H1 (cell line): Measurements from ENCODE around the gene BCL2. TPM values are rescaled to one million over a fixed set of nuclear protein-coding genes. Genes with fewer than 3 reads are reported as not detected.

Experiments
- CTCF ChIA-PET: fragments of 300-600 bp; sonication (Branson Sonifier 250); formaldehyde crosslinking; loops from one replicate; lab custom pipeline; 2021; ENCODE audit not compliant: partially characterized antibody; lab: Charles Lee
- POLR2A ChIA-PET: fragments of 300-600 bp; sonication (Branson Sonifier 250); formaldehyde crosslinking; loops from one replicate; lab custom pipeline; 2021; ENCODE audit warnings: inconsistent platforms; ENCODE audit not compliant: partially characterized antibody; lab: Charles Lee
- DNase-seq, 2 experiments: peaks; one replicate each; pipeline versions ENCODE4 v3.0.0 to v3.0.0-alpha.2; 2010 to 2022; ENCODE audit warnings: low spot score in 2 of 2, low read depth in 1 of 2, mixed read lengths in 1 of 2
- FAIRE-seq: peaks from 2 replicates; lab custom pipeline; 2011; peaks lifted over from hg19 to GRCh38; lab: Jason Lieb, UNC
- H2AFZ ChIP-seq: 2 replicates; pipeline ENCODE4 v1.8.1; 2012; ENCODE audit warnings: low read length, inconsistent platforms
- H2AK5ac ChIP-seq: 2 replicates; pipeline ENCODE4 v1.6.1; 2013; ENCODE audit warnings: low read depth, low read length
- H2BK120ac ChIP-seq: replicated peaks from 2 replicates; pipeline ENCODE3; 2013; ENCODE audit warnings: low read depth, low read length, inconsistent platforms
- H2BK12ac ChIP-seq: 2 replicates; pipeline ENCODE4 v1.6.1; 2013; ENCODE audit warnings: low read depth, low read length
- H2BK15ac ChIP-seq: 2 replicates; pipeline ENCODE4 v1.6.1; 2013; ENCODE audit warnings: low read length
- H2BK20ac ChIP-seq: 2 replicates; pipeline ENCODE4 v1.6.1; 2013; ENCODE audit warnings: low read length
- H2BK5ac ChIP-seq: 2 replicates; pipeline ENCODE4 v1.6.1; 2013; ENCODE audit warnings: low read depth, low read length
- H3K14ac ChIP-seq: 2 replicates; pipeline ENCODE4 v1.6.1; 2013; ENCODE audit warnings: inconsistent platforms; ENCODE audit not compliant: insufficient read length
- H3K18ac ChIP-seq: 2 replicates; pipeline ENCODE4 v1.6.1; 2013; ENCODE audit warnings: low read length; ENCODE audit errors: extremely low read depth
- H3K23ac ChIP-seq: 2 replicates; pipeline ENCODE4 v1.6.1; 2013; ENCODE audit warnings: inconsistent platforms; ENCODE audit not compliant: insufficient read length
- H3K23me2 ChIP-seq: 2 replicates; pipeline ENCODE4 v1.6.1; 2013; ENCODE audit warnings: low read depth, low read length
- H3K27ac ChIP-seq: 2 replicates; pipeline ENCODE4 v1.6.1; 2011; ENCODE audit warnings: low read depth, low read length, inconsistent platforms
- H3K27me3 ChIP-seq, 4 experiments: replicated peaks in 1 of 4; 1 replicate in 1 of 4; 2 replicates in 3 of 4; pipeline versions ENCODE4 v1.6.1 to v1.8.1; 2011 to 2013; ENCODE audit warnings: low read length in 3 of 4, mild to moderate bottlenecking in 3 of 4, inconsistent platforms in 2 of 4, mixed read lengths in 2 of 4, moderate library complexity in 1 of 4; ENCODE audit not compliant: control insufficient read depth in 3 of 4, insufficient read depth in 3 of 4; ENCODE audit errors: extremely low read depth in 1 of 4
- H3K36me3 ChIP-seq, 4 experiments: 2 replicates each; pipeline versions ENCODE4 v1.6.1 to v1.8.1; 2011 to 2013; ENCODE audit warnings: mild to moderate bottlenecking in 4 of 4, low read length in 3 of 4, moderate library complexity in 2 of 4, control low read depth in 1 of 4, inconsistent platforms in 1 of 4; ENCODE audit not compliant: insufficient read depth in 4 of 4, control insufficient read depth in 2 of 4
- H3K4ac ChIP-seq: replicated peaks from 2 replicates; pipeline ENCODE3; 2013; ENCODE audit warnings: low read length, low read depth, mixed read lengths, inconsistent platforms; ENCODE audit not compliant: insufficient read length
- H3K4me1 ChIP-seq, 4 experiments: replicated peaks in 1 of 4; 1 replicate in 1 of 4; 2 replicates in 3 of 4; pipeline versions ENCODE4 v1.6.1 to v1.8.1; 2011 to 2013; ENCODE audit warnings: low read length in 3 of 4, inconsistent platforms in 2 of 4, mixed read lengths in 1 of 4; ENCODE audit not compliant: insufficient read depth in 4 of 4, control insufficient read depth in 3 of 4
- H3K4me2 ChIP-seq, 2 experiments: 2 replicates each; pipeline versions ENCODE4 v1.6.1 to v1.8.1; 2011 to 2013; ENCODE audit warnings: low read depth in 2 of 2, low read length in 2 of 2, control low read depth in 1 of 2, inconsistent platforms in 1 of 2, mild to moderate bottlenecking in 1 of 2; ENCODE audit not compliant: insufficient read depth in 1 of 2
- H3K4me3 ChIP-seq, 4 experiments: fragments of 200-600, 300-600 bp in 1 of 4; sonication (generic), shearing (Covaris generic), sonication (Bioruptor Twin) in 1 of 4; 2 replicates each; pipeline versions ENCODE4 v1.5.1 to v1.8.1; 2011 to 2016; ENCODE audit warnings: low read length in 4 of 4, low read depth in 3 of 4, control low read depth in 2 of 4, inconsistent platforms in 2 of 4, mild to moderate bottlenecking in 2 of 4, mixed read lengths in 1 of 4, moderate library complexity in 1 of 4; ENCODE audit not compliant: insufficient read depth in 2 of 4; ENCODE audit errors: extremely low read depth in 1 of 4
- H3K56ac ChIP-seq: replicated peaks from 2 replicates; pipeline ENCODE3; 2013; ENCODE audit warnings: low read depth, mild to moderate bottlenecking, mixed read lengths, low read length, inconsistent platforms; ENCODE audit not compliant: insufficient read length
- H3K79me1 ChIP-seq: 2 replicates; pipeline ENCODE4 v1.6.1; 2013; ENCODE audit warnings: low read depth, low read length, control low read depth
- H3K79me2 ChIP-seq, 2 experiments: 2 replicates each; pipeline versions ENCODE4 v1.6.1 to v1.8.1; 2012 to 2013; ENCODE audit warnings: low read length in 2 of 2, mild to moderate bottlenecking in 2 of 2, inconsistent platforms in 1 of 2; ENCODE audit not compliant: insufficient read depth in 2 of 2, control insufficient read depth in 1 of 2
- H3K9ac ChIP-seq, 4 experiments: replicated peaks in 1 of 4; 1 replicate in 1 of 4; 2 replicates in 3 of 4; pipeline versions ENCODE4 v1.6.1 to v1.8.1; 2011 to 2013; ENCODE audit warnings: low read depth in 3 of 4, low read length in 3 of 4, control low read depth in 2 of 4, mild to moderate bottlenecking in 2 of 4, moderate library complexity in 2 of 4, inconsistent platforms in 1 of 4; ENCODE audit errors: extremely low read depth in 1 of 4
- H3K9me3 ChIP-seq, 2 experiments: 2 replicates each; pipeline versions ENCODE4 v1.6.1 to v1.8.1; 2012 to 2013; ENCODE audit warnings: mild to moderate bottlenecking in 2 of 2, moderate library complexity in 2 of 2, control low read depth in 1 of 2, inconsistent platforms in 1 of 2, low read depth in 1 of 2, low read length in 1 of 2, mixed read lengths in 1 of 2; ENCODE audit not compliant: insufficient read depth in 2 of 2
- H4K20me1 ChIP-seq, 2 experiments: replicated peaks in 1 of 2; 2 replicates each; pipeline versions ENCODE3 to v1.8.1; 2011 to 2013; ENCODE audit warnings: inconsistent platforms in 2 of 2, low read length in 2 of 2, mild to moderate bottlenecking in 1 of 2; ENCODE audit not compliant: insufficient read depth in 2 of 2, control insufficient read depth in 1 of 2
- H4K5ac ChIP-seq: 2 replicates; pipeline ENCODE4 v1.6.1; 2013; ENCODE audit warnings: low read length, low read depth, mixed read lengths, inconsistent platforms; ENCODE audit not compliant: insufficient read length
- H4K8ac ChIP-seq: 2 replicates; pipeline ENCODE4 v1.8.0; 2013; ENCODE audit warnings: mild to moderate bottlenecking, moderate library complexity, low read length, inconsistent platforms; ENCODE audit not compliant: insufficient read depth; ENCODE audit errors: extremely low read depth
- H4K91ac ChIP-seq: replicated peaks from 2 replicates; pipeline ENCODE3; 2013; ENCODE audit warnings: low read length, mixed read lengths, inconsistent platforms; ENCODE audit not compliant: insufficient read length
- CEBPB ChIP-seq: IDR thresholded peaks from 2 replicates; pipeline ENCODE4 v1.6.1; 2012; ENCODE audit warnings: low read depth, low read length
- RNF2 ChIP-seq: fragments of 200-900, 300-1000 bp; sonication (generic); IDR thresholded peaks from 2 replicates; pipeline ENCODE4 v1.7.1; 2016; ENCODE audit warnings: borderline replicate concordance, low read depth, mild to moderate bottlenecking, antibody characterized with exemption, low read length; ENCODE audit not compliant: poor library complexity, severe bottlenecking; ENCODE audit errors: missing control alignments
- TCF12 ChIP-seq: IDR thresholded peaks from 2 replicates; pipeline ENCODE4 v1.6.1; 2011; ENCODE audit warnings: low read depth, mild to moderate bottlenecking, low read length
- WGBS, 2 experiments: shearing (Covaris generic) in 1 of 2; methylation state at CpG; one replicate each; pipeline versions ENCODE4 v1.1.6 to v1.1.7; 2013 to 2015; ENCODE audit warnings: low lambda C conversion rate in 2 of 2, mixed read lengths in 2 of 2, inconsistent platforms in 1 of 2, low coverage in 1 of 2, missing lambda C conversion rate in 1 of 2; ENCODE audit not compliant: insufficient replicate concordance in 2 of 2, insufficient coverage in 1 of 2, insufficient read length in 1 of 2; ENCODE audit errors: extremely low coverage in 1 of 2, missing lambda C conversion rate in 1 of 2; 5-methylcytosine and 5-hydroxymethylcytosine counted together
- polyA plus RNA-seq, 7 experiments: library from polyadenylated mRNA; depleted of rRNA in 3 of 7; stranded (reverse) in 5 of 7; unstranded in 2 of 7; fragments of >200 nt in 5 of 7; fragments of 200-250 nt in 2 of 7; gene quantifications; 1 replicate in 5 of 7; 2 replicates in 1 of 7; 4 replicates in 1 of 7; pipeline versions ENCODE4 v1.2.1 to v1.2.3, GENCODE V29; 2011 to 2013; ENCODE audit warnings: missing spikeins in 2 of 7, mixed read lengths in 2 of 7
- total RNA-seq: library from RNA; stranded (reverse); fragmentation: NEBNext Ultra II Directional; extraction: Animal tissue kit (Norgen Biotek cat#: 25700); gene quantifications from 2 replicates; pipeline ENCODE4 v1.2.1, GENCODE V29; 2021

The BCL2 gene
- total and polyA plus RNA-seq, 2 of the 8 experiments (the other 6 are each of a cell fraction or from before 2014, with no cell fraction given): 0.59 to 4.5 TPM

DNA sequence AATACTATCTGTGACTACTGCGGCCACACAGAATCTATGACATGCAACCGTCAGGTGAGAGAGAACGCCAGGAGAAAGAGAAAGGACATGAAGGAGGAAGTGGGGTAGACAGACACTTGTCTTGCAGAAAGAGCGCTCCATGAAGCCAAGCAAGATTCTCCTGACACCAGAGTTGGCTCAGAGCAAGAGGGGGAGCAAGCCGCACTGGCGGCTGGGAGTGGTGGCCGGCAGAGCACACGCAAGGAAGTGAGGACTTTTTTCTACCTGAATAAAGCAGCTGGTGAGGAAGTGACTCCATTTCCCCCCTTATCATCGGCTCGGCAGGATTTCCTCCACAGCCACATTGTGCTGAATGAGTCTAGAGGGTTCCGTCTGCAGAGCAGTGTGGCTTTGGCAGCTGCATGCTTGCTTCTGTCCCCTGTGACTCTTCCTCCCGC is 181.6 kb downstream of the BCL2 start:
- peaks cover 0 to 17% (median 6%) of the 10 kb centered on the region in 4 experiments; a peak in 6 of 7 replicates for H3K4me1 ChIP-seq
- 0 out of 2 replicates have a peak overlapping the region, but pooled peaks have one; percentile 49 for H2BK20ac ChIP-seq
- no peaks in the 10 kb centered on the region for H3K9me3 ChIP-seq
- H3K9ac ChIP-seq: peak overlapping the region in 1 of 4 experiments; percentile 14; a peak in 2 of 7 replicates
- H3K27ac ChIP-seq: peak overlapping the region; percentile 41
- H3K4me3 ChIP-seq: peak overlapping the region in 2 of 4 experiments; percentile 10 to 41; a peak in 4 of 8 replicates
- H3K56ac ChIP-seq: no peak overlapping the region
- no peak for DNase-seq
- H4K91ac ChIP-seq: peak overlapping the region; percentile 32
- H3K18ac ChIP-seq: peak overlapping the region; percentile 65; the same call in 1 of the 2 replicates
- peak overlapping the region; percentile 59 to 81 for H3K4me2 ChIP-seq
- H4K8ac ChIP-seq: no peak overlapping the region
- no peaks in the 10 kb centered on the region; a peak in 1 of 7 replicates for H3K27me3 ChIP-seq
- H3K23ac ChIP-seq: no peak overlapping the region
- no peak overlapping the region for H2AK5ac ChIP-seq
- H3K14ac ChIP-seq: no peak overlapping the region
- peak overlapping the region; percentile 78; the same call in 1 of the 2 replicates for H2AFZ ChIP-seq
- CTCF ChIA-PET: interaction anchor here (1.5 kb wide), 1 partner anchor 111 kb away, joined by 4 read pairs; no protein-coding TSS in a partner anchor
- no peak overlapping the region for H2BK15ac ChIP-seq
- POLR2A ChIA-PET: no interaction called here
- H2BK12ac ChIP-seq: no peak overlapping the region; the same call in 1 of the 2 replicates
- H3K23me2 ChIP-seq: no peaks in the 10 kb centered on the region; the same call in 1 of the 2 replicates
- H4K20me1 ChIP-seq: no peaks in the 10 kb centered on the region
- WGBS, 2 experiments: 71% methylated on average over 12 of the region's 12 CpGs; no CpG with 5 or more reads in 1 of the 2 experiments
- no peak overlapping the region for H3K4ac ChIP-seq
- H4K5ac ChIP-seq: peak overlapping the region; percentile 65
- H2BK5ac ChIP-seq: peak overlapping the region; percentile 35; the same call in 1 of the 2 replicates
- no peak for FAIRE-seq
- no peaks in the 10 kb centered on the region for H3K36me3 ChIP-seq
- no peaks in the 10 kb centered on the region for H3K79me2 ChIP-seq
- TF ChIP-seq CEBPB (no peak), RNF2 (no peak), TCF12 (no peak)
- H2BK120ac ChIP-seq: no peak overlapping the region
- H3K79me1 ChIP-seq: no peaks in the 10 kb centered on the region
